ENCODE data around the gene TECTA.

- TF ChIP-seq IRF2 (CRISPR knock-in tag; IDR thresholded peaks at IDR 0.05; ENCODE audit: borderline replicate concordance, low read depth) (no peak), USF2 (CRISPR knock-in tag; IDR thresholded peaks at IDR 0.05) (no peak), CTCF (IDR thresholded peaks at IDR 0.05) (no peak), PRDM15 (CRISPR knock-in tag; IDR thresholded peaks at IDR 0.05) (no peak)
These were observed 4.6 kb downstream of the TECTA start for GRCh38 chr11:121105481-121106195.

All from WTC11 (cell line).